Mesenchymal stem cell (in vitro differentiated cells and primary cell): ENCODE results near the gene ADAP1.

Experiments
- DNase-seq: peaks from one replicate; pipeline ENCODE4 v3.0.0-alpha.2; 2013
- H2AFZ ChIP-seq: one replicate; pipeline ENCODE4 v1.6.1; 2013; ENCODE audit warnings: low read depth, mild to moderate bottlenecking, control low read depth, inconsistent platforms, low read length, moderate library complexity
- H2AK5ac ChIP-seq: 2 replicates; pipeline ENCODE4 v1.6.1; 2013; ENCODE audit warnings: low read length, moderate library complexity, mild to moderate bottlenecking, inconsistent platforms; ENCODE audit not compliant: severe bottlenecking
- H2BK120ac ChIP-seq: one replicate; pipeline ENCODE4 v1.6.1; 2013; ENCODE audit warnings: low read depth, mild to moderate bottlenecking, inconsistent platforms, low read length, moderate library complexity
- H2BK12ac ChIP-seq, 2 experiments: one replicate each; pipeline ENCODE4 v1.6.1; 2013; ENCODE audit warnings: inconsistent platforms in 2 of 2, low read length in 2 of 2, mild to moderate bottlenecking in 2 of 2, moderate library complexity in 2 of 2, control low read depth in 1 of 2
- H2BK15ac ChIP-seq: one replicate; pipeline ENCODE4 v1.6.1; 2013; ENCODE audit warnings: mild to moderate bottlenecking, low read depth, inconsistent platforms; ENCODE audit not compliant: poor library complexity, severe bottlenecking
- H2BK5ac ChIP-seq: 2 replicates; pipeline ENCODE4 v1.6.1; 2013; ENCODE audit warnings: low read depth, mild to moderate bottlenecking, low read length, control low read depth, inconsistent platforms; ENCODE audit not compliant: poor library complexity, severe bottlenecking
- H3K14ac ChIP-seq, 2 experiments: one replicate each; pipeline ENCODE4 v1.6.1; 2013; ENCODE audit warnings: inconsistent platforms in 2 of 2, low read length in 2 of 2, control low read depth in 1 of 2, mild to moderate bottlenecking in 1 of 2, moderate library complexity in 1 of 2
- H3K18ac ChIP-seq, 2 experiments: one replicate each; pipeline ENCODE4 v1.6.1; 2013; ENCODE audit warnings: inconsistent platforms in 2 of 2, low read length in 2 of 2, control low read depth in 1 of 2, low read depth in 1 of 2, mild to moderate bottlenecking in 1 of 2
- H3K23ac ChIP-seq, 2 experiments: one replicate each; pipeline ENCODE4 v1.6.1; 2013; ENCODE audit warnings: inconsistent platforms in 2 of 2, low read length in 2 of 2, mild to moderate bottlenecking in 2 of 2, moderate library complexity in 2 of 2, control low read depth in 1 of 2
- H3K27ac ChIP-seq: 2 replicates; pipeline ENCODE4 v1.5.1; 2013; ENCODE audit warnings: mild to moderate bottlenecking, moderate library complexity, low read length, control low read depth, inconsistent platforms; ENCODE audit not compliant: poor library complexity, severe bottlenecking
- H3K27me3 ChIP-seq, 2 experiments: 2 replicates each; pipeline versions ENCODE4 v1.6.1 to v1.7.0; 2013; ENCODE audit warnings: low read length in 2 of 2, mild to moderate bottlenecking in 2 of 2, moderate library complexity in 2 of 2, control low read depth in 1 of 2, inconsistent platforms in 1 of 2; ENCODE audit not compliant: control insufficient read depth in 1 of 2, insufficient read depth in 1 of 2
- H3K36me3 ChIP-seq, 2 experiments: 2 replicates each; pipeline versions ENCODE4 v1.6.1 to v1.7.0; 2013; ENCODE audit warnings: low read length in 2 of 2, control low read depth in 1 of 2, inconsistent platforms in 1 of 2, low read depth in 1 of 2, mild to moderate bottlenecking in 1 of 2; ENCODE audit not compliant: insufficient read depth in 2 of 2, control insufficient read depth in 1 of 2
- H3K4ac ChIP-seq, 2 experiments: one replicate each; pipeline ENCODE4 v1.6.1; 2013; ENCODE audit warnings: inconsistent platforms in 2 of 2, low read length in 2 of 2, mild to moderate bottlenecking in 2 of 2, moderate library complexity in 2 of 2, control low read depth in 1 of 2, low read depth in 1 of 2
- H3K4me1 ChIP-seq: 2 replicates; pipeline ENCODE4 v1.6.1; 2013; ENCODE audit warnings: low read depth, low read length, control low read depth; ENCODE audit not compliant: control insufficient read depth, insufficient read depth
- H3K4me2 ChIP-seq: 2 replicates; pipeline ENCODE4 v1.6.1; 2013; ENCODE audit warnings: low read length, mild to moderate bottlenecking, inconsistent platforms; ENCODE audit not compliant: poor library complexity, severe bottlenecking
- H3K4me3 ChIP-seq, 2 experiments: 2 replicates each; pipeline versions ENCODE4 v1.5.1 to v1.7.0; 2013; ENCODE audit warnings: low read length in 2 of 2, mild to moderate bottlenecking in 2 of 2, control low read depth in 1 of 2, low read depth in 1 of 2; ENCODE audit not compliant: insufficient read depth in 1 of 2
- H3K79me1 ChIP-seq: replicated peaks from 2 replicates; pipeline ENCODE4 v1.6.1; 2013; ENCODE audit warnings: mild to moderate bottlenecking, control low read depth, low read length, inconsistent platforms; ENCODE audit not compliant: poor library complexity, severe bottlenecking
- H3K9ac ChIP-seq: 2 replicates; pipeline ENCODE4 v1.7.0; 2013; ENCODE audit warnings: mild to moderate bottlenecking, low read length, moderate library complexity
- H3K9me3 ChIP-seq: 2 replicates; pipeline ENCODE4 v1.7.0; 2013; ENCODE audit warnings: mild to moderate bottlenecking, low read length; ENCODE audit not compliant: control insufficient read depth
- H4K8ac ChIP-seq: one replicate; pipeline ENCODE4 v1.6.1; 2013; ENCODE audit warnings: inconsistent platforms, mild to moderate bottlenecking, low read length, moderate library complexity
- H4K91ac ChIP-seq: one replicate; pipeline ENCODE4 v1.6.1; 2013; ENCODE audit warnings: mild to moderate bottlenecking, low read length, inconsistent platforms
- WGBS: methylation state at CpG from one replicate; pipeline ENCODE4 v1.1.7; 2013; ENCODE audit warnings: mixed read lengths; 5-methylcytosine and 5-hydroxymethylcytosine counted together

Gene ADAP1

DNA sequence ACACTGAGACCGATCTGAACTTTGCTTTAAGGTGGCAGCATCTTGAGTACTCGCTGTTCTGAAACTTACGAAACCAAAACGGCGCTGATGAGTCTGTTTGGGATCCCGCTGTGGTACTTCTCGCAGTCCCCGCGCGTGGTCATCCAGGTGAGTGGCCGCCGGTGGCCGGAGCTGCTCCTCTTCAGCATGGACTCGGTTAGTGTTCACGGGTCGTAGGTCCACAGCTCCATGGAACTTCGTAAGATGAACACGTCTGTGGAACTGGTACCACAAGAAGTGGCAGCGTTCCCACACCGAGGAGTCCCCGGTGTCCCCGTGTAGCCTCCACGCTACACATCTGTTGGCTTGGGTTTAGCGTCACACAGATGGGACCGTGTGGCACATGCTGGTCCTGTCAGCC is 88.6 kb downstream of the ADAP1 start:
- Histone ChIP-seq H2BK5ac (no peak overlapping the region), H3K23ac (no peak overlapping the region), H3K9ac (no peak overlapping the region), H3K27ac (no peak overlapping the region), H3K27me3 (no peaks in the 10 kb centered on the region), H3K4me2 (no peak overlapping the region), H3K14ac (no peak overlapping the region), H4K8ac (no peak overlapping the region), H3K4me1 (peaks cover 13% of the 10 kb centered on the region), H3K9me3 (no peaks in the 10 kb centered on the region), H3K4ac (peak overlapping the region in 1 of 2 experiments; percentile 17), H3K79me1 (peaks cover 34% of the 10 kb centered on the region), H3K4me3 (no peak overlapping the region), H2AFZ (no peak overlapping the region), H2BK120ac (no peak overlapping the region), H2BK12ac (no peak overlapping the region), H2BK15ac (no peak overlapping the region), H4K91ac (no peak overlapping the region), H3K36me3 (peaks cover 73 to 85% of the 10 kb centered on the region in 2 experiments), H2AK5ac (no peak overlapping the region), H3K18ac (no peak overlapping the region)
- DNase-seq, result no peak
- 98% methylated on average over 25 of the region's 25 CpGs for WGBS

DNA sequence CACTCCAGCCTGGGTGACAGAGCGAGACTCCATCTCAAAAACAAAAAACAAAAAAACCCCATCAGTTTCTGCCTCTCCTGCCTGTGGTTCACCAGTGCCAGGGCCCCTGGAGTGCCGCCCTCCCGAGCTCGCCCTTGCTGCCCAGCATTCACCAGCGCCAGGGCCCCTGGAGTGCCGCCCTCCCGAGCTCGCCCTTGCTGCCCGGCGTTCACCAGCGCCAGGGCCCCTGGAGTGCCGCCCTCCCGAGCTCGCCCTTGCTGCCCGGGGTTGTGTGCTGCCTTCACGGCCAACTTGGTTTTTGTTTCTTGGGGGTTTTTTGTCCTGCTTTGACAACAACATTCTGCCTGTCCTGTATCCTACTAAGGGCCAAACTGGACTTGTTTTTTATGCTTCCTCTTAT is 91.4 kb downstream of the ADAP1 start:
- no peak overlapping the region for H3K23ac ChIP-seq
- peaks cover 10% of the 10 kb centered on the region for H3K4me1 ChIP-seq
- H2BK15ac ChIP-seq, result no peak overlapping the region
- no peak overlapping the region for H3K27ac ChIP-seq
- no peak overlapping the region for H4K91ac ChIP-seq
- H3K18ac ChIP-seq, result no peak overlapping the region
- no peak overlapping the region for H2BK5ac ChIP-seq
- no peak overlapping the region for H3K14ac ChIP-seq
- no peak overlapping the region for H3K4me3 ChIP-seq
- H3K9ac ChIP-seq, result no peak overlapping the region
- peaks cover 79 to 91% of the 10 kb centered on the region in 2 experiments for H3K36me3 ChIP-seq
- no peak overlapping the region for H2AFZ ChIP-seq
- no peak overlapping the region for H4K8ac ChIP-seq
- no peak overlapping the region for H2BK12ac ChIP-seq
- peaks cover 34% of the 10 kb centered on the region for H3K79me1 ChIP-seq
- 92% methylated on average over 5 of the region's 16 CpGs for WGBS
- no peaks in the 10 kb centered on the region for H3K9me3 ChIP-seq
- H2BK120ac ChIP-seq, result no peak overlapping the region
- no peak overlapping the region for H3K4me2 ChIP-seq
- H2AK5ac ChIP-seq, result no peak overlapping the region
- H3K4ac ChIP-seq, result no peak overlapping the region
- no peaks in the 10 kb centered on the region for H3K27me3 ChIP-seq
- no peak for DNase-seq

DNA sequence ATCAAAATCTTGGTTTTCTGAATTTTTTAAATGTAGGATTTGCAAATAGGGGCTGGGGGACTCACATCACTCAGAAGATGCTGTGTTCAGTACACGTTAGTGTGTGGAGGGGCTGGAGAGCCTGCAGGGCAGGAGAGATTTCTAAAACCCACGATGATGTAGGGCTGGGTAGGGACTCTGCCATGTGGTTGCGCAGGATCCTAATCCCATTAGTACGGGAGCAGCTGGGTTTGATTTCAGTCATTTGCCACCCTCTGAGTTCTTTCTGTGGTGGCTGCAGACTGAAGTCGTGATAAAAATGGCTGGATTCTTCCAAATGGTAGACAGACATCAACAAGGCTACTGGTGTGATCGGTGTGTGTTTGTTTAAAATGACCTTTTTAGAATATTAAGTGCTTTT is 92.3 kb downstream of the ADAP1 start:
- Histone ChIP-seq H3K4me2 (no peak overlapping the region), H4K91ac (no peak overlapping the region), H2BK15ac (no peak overlapping the region), H3K4ac (no peak overlapping the region), H3K27ac (no peak overlapping the region), H3K14ac (no peak overlapping the region), H2BK5ac (no peak overlapping the region), H3K4me1 (peaks cover 1% of the 10 kb centered on the region), H3K9me3 (no peaks in the 10 kb centered on the region), H3K4me3 (no peak overlapping the region), H3K36me3 (peaks cover 78 to 91% of the 10 kb centered on the region in 2 experiments), H3K79me1 (peaks cover 31% of the 10 kb centered on the region), H4K8ac (no peak overlapping the region), H3K27me3 (no peaks in the 10 kb centered on the region), H3K18ac (no peak overlapping the region), H3K9ac (no peak overlapping the region), H2BK12ac (no peak overlapping the region), H2AFZ (no peak overlapping the region), H2AK5ac (no peak overlapping the region), H2BK120ac (no peak overlapping the region), H3K23ac (no peak overlapping the region)
- DNase-seq, result no peak
- 92% methylated on average over 5 of the region's 6 CpGs for WGBS

DNA sequence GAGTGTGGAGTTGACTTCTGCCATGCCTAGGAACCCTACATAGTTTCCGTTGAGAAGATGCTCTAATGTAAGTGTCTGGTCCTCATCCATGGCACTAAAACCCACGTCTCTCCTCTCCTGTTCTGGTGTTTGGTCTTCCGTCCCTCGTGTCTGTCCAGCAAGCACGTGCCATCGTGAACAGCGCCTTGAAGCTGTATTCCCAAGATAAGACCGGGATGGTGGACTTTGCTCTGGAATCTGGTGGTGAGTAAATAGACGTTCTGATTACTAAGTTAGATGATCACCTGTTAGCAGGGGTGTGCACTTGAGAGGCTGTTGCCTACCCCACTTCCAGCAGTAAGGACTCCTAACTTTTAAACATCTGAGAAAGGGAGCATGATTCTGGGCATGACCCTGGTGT is 93.3 kb downstream of the ADAP1 start:
- Histone ChIP-seq H3K9me3 (no peaks in the 10 kb centered on the region), H2BK15ac (no peak overlapping the region), H2BK12ac (no peak overlapping the region), H3K4ac (no peak overlapping the region), H2BK120ac (no peak overlapping the region), H3K14ac (no peak overlapping the region), H3K27me3 (no peaks in the 10 kb centered on the region), H3K4me3 (no peak overlapping the region), H3K4me1 (peaks cover 5% of the 10 kb centered on the region), H3K23ac (no peak overlapping the region), H4K91ac (no peak overlapping the region), H2AK5ac (no peak overlapping the region), H4K8ac (no peak overlapping the region), H3K36me3 (peaks cover 80 to 94% of the 10 kb centered on the region in 2 experiments), H3K9ac (no peak overlapping the region), H3K18ac (no peak overlapping the region), H2AFZ (no peak overlapping the region), H3K4me2 (no peak overlapping the region), H2BK5ac (no peak overlapping the region), H3K27ac (no peak overlapping the region), H3K79me1 (peaks cover 38% of the 10 kb centered on the region)
- no peak for DNase-seq
- 98% methylated on average over 9 of the region's 9 CpGs for WGBS
